A673 (cell line): ENCODE results near the gene NDNF. TPM values are rescaled to one million over a fixed set of nuclear protein-coding genes. Genes with fewer than 3 reads are reported as not detected.

Source experiments
- BruUV-seq: library from RNA; stranded (reverse); fragments of 400-500 nt; replicated peaks from 2 replicates; lab custom pipeline; 2021; lab: Mats Ljungman, UMichigan
- CTCF ChIA-PET: fragments of 300-600 bp; sonication (Branson Sonifier 250); formaldehyde crosslinking; loops from one replicate; lab custom pipeline; 2022; ENCODE audit warnings: antibody characterized with exemption; lab: Charles Lee
- POLR2A ChIA-PET: fragments of 300-600 bp; sonication (Branson Sonifier 250); formaldehyde crosslinking; loops from one replicate; lab custom pipeline; 2022; ENCODE audit warnings: antibody characterized with exemption; ENCODE audit not compliant: low non-redundant PET; lab: Charles Lee
- DNase-seq: peaks from one replicate; pipeline ENCODE4 v3.0.0-alpha.2; 2015; ENCODE audit warnings: low spot score
- H3K27ac ChIP-seq: fragments of 200-600 bp; sonication (generic); 2 replicates; pipeline ENCODE4 v1.5.1; 2016; ENCODE audit warnings: mixed run types, low read depth, mild to moderate bottlenecking, mixed read lengths, antibody characterized with exemption, low read length; ENCODE audit not compliant: poor library complexity, severe bottlenecking
- H3K27me3 ChIP-seq: fragments of 200-600 bp; sonication (generic); replicated peaks from 2 replicates; pipeline ENCODE4 v1.6.1; 2017; ENCODE audit warnings: mixed run types, low read depth, mild to moderate bottlenecking, mixed read lengths, antibody characterized with exemption, low read length; ENCODE audit not compliant: insufficient read depth, poor library complexity
- H3K36me3 ChIP-seq: fragments of 200-600 bp; sonication (generic); 2 replicates; pipeline ENCODE4 v1.6.1; 2016; ENCODE audit warnings: mixed run types, mild to moderate bottlenecking, mixed read lengths, antibody characterized with exemption, low read length; ENCODE audit not compliant: insufficient read depth, poor library complexity, severe bottlenecking
- H3K4me1 ChIP-seq: fragments of 200-600 bp; sonication (generic); 2 replicates; pipeline ENCODE4 v1.6.1; 2017; ENCODE audit warnings: mixed run types, mild to moderate bottlenecking, mixed read lengths, antibody characterized with exemption, low read length; ENCODE audit not compliant: insufficient read depth, poor library complexity, severe bottlenecking
- H3K4me3 ChIP-seq: fragments of 200-600 bp; sonication (generic); 2 replicates; pipeline ENCODE4 v1.5.1; 2016; ENCODE audit warnings: low read depth, mixed run types, mild to moderate bottlenecking, mixed read lengths, low read length; ENCODE audit not compliant: poor library complexity, severe bottlenecking
- H3K9me3 ChIP-seq: fragments of 200-600 bp; sonication (generic); 2 replicates; pipeline ENCODE4 v1.6.1; 2016; ENCODE audit warnings: mixed run types, low read depth, mild to moderate bottlenecking, mixed read lengths, antibody characterized with exemption, low read length; ENCODE audit not compliant: poor library complexity, severe bottlenecking
- EZH2 ChIP-seq: fragments of 200-600 bp; sonication (generic); IDR thresholded peaks from 2 replicates; pipeline ENCODE4 v1.6.1; 2017; ENCODE audit warnings: borderline replicate concordance, low read depth, mild to moderate bottlenecking, mixed read lengths, antibody characterized with exemption, low read length; ENCODE audit not compliant: poor library complexity, severe bottlenecking
- intact Hi-C: fragments of 100-400 bp; cut with micrococcal nuclease; formaldehyde crosslinking; loops from one replicate; pipeline ENCODE4 v1.10.0; 2022; ENCODE audit not compliant: unreplicated experiment
- total RNA-seq: library from RNA; stranded (reverse); gene quantifications from 2 replicates; pipeline ENCODE4 v1.2.3, GENCODE V29; 2021
- TF ChIP-seq, protein P1 (sequence below): fragments of 300-800, 200-600 bp; sonication (generic); conservative IDR thresholded peaks from 2 replicates; pipeline ENCODE4 v1.5.1; 2017; ENCODE audit warnings: low read depth, mild to moderate bottlenecking, antibody characterized with exemption, low read length, moderate library complexity, mixed read lengths

Gene NDNF
- total RNA-seq, 1 experiment from 2014 or later, result 12.1 TPM

GRCh38 chr4:121007660-121008059 is 64.7 kb downstream of the NDNF start:
- no TSS peak for BruUV-seq
- POLR2A ChIA-PET, result interaction anchor here (0.7 kb wide), 1 partner anchor 552 kb away, joined by 3 read pairs; no protein-coding TSS in a partner anchor
- intact Hi-C loops, result no loop called here

GRCh38 chr4:121003863-121004262 is 68.5 kb downstream of the NDNF start:
- H3K9me3 ChIP-seq, result no peaks in the 10 kb centered on the region
- intact Hi-C loops, result no loop called here
- H3K27me3 ChIP-seq, result no peaks in the 10 kb centered on the region
- no peak for TF ChIP-seq EZH2
- TF ChIP-seq, protein P1, sequence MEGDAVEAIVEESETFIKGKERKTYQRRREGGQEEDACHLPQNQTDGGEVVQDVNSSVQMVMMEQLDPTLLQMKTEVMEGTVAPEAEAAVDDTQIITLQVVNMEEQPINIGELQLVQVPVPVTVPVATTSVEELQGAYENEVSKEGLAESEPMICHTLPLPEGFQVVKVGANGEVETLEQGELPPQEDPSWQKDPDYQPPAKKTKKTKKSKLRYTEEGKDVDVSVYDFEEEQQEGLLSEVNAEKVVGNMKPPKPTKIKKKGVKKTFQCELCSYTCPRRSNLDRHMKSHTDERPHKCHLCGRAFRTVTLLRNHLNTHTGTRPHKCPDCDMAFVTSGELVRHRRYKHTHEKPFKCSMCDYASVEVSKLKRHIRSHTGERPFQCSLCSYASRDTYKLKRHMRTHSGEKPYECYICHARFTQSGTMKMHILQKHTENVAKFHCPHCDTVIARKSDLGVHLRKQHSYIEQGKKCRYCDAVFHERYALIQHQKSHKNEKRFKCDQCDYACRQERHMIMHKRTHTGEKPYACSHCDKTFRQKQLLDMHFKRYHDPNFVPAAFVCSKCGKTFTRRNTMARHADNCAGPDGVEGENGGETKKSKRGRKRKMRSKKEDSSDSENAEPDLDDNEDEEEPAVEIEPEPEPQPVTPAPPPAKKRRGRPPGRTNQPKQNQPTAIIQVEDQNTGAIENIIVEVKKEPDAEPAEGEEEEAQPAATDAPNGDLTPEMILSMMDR, result no peak
- POLR2A ChIA-PET, result no interaction called here
- BruUV-seq, result no TSS peak
- no peak for DNase-seq
- CTCF ChIA-PET, result no interaction called here
- H3K4me3 ChIP-seq, result no peak overlapping the region
- no peaks in the 10 kb centered on the region for H3K4me1 ChIP-seq
- H3K36me3 ChIP-seq, result no peaks in the 10 kb centered on the region
- H3K27ac ChIP-seq, result no peak overlapping the region

More at GRCh38 chr4:121007660-121008059, 64.7 kb downstream of the NDNF start:
- TF ChIP-seq EZH2, result no peak
- TF ChIP-seq, protein P1, result no peak
- H3K27ac ChIP-seq, result no peak overlapping the region
- no peak overlapping the region for H3K4me3 ChIP-seq
- H3K36me3 ChIP-seq, result no peaks in the 10 kb centered on the region
- H3K27me3 ChIP-seq, result no peaks in the 10 kb centered on the region
- CTCF ChIA-PET, result no interaction called here
- no peaks in the 10 kb centered on the region for H3K9me3 ChIP-seq
- no peaks in the 10 kb centered on the region for H3K4me1 ChIP-seq
- DNase-seq, result no peak

GRCh38 chr4:120995266-120996010 is 76.9 kb downstream of the NDNF start:
- no peaks in the 10 kb centered on the region for H3K36me3 ChIP-seq
- no peaks in the 10 kb centered on the region for H3K27me3 ChIP-seq
- intact Hi-C loops, result no loop called here
- POLR2A ChIA-PET, result no interaction called here
- H3K4me3 ChIP-seq, result no peak overlapping the region
- no peaks in the 10 kb centered on the region for H3K4me1 ChIP-seq
- TF ChIP-seq, protein P1, result no peak
- no peak for TF ChIP-seq EZH2
- DNase-seq, result no peak
- BruUV-seq, result no TSS peak
- no peaks in the 10 kb centered on the region for H3K9me3 ChIP-seq
- CTCF ChIA-PET, result no interaction called here
- H3K27ac ChIP-seq, result no peak overlapping the region
